ENCODE measurements around the gene MTF2. TPM values are rescaled to one million over a fixed set of nuclear protein-coding genes. Genes with fewer than 3 reads are reported as not detected.

Gene MTF2
- total RNA-seq, 1 experiment from 2014 or later: 23.6 TPM

GRCh38 chr1:93082313-93082712 lies 3.2 kb downstream of the MTF2 start:
- no peak for DNase-seq (ENCODE audit: low read depth)

- no peak for DNase-seq (ENCODE audit: low read depth)
These were observed 4.9 kb downstream of the MTF2 start for GRCh38 chr1:93083979-93084378.

GRCh38 chr1:93087532-93087931 lies 8.4 kb downstream of the MTF2 start:
- no peak for DNase-seq (ENCODE audit: low read depth)

GRCh38 chr1:93093332-93094006 lies 14.4 kb downstream of the MTF2 start:
- peak; percentile 20 for DNase-seq (ENCODE audit: low read depth)

GRCh38 chr1:93095804-93096585 lies 16.9 kb downstream of the MTF2 start:
- no peak for DNase-seq (ENCODE audit: low read depth)

GRCh38 chr1:93102142-93102541 lies 23.1 kb downstream of the MTF2 start:
- no peak for DNase-seq (ENCODE audit: low read depth)

GRCh38 chr1:93106226-93106625 lies 27.1 kb downstream of the MTF2 start:
- DNase-seq (ENCODE audit: low read depth): peak; percentile 13

- no peak for DNase-seq (ENCODE audit: low read depth)
These were observed 28.3 kb downstream of the MTF2 start for GRCh38 chr1:93107395-93107794.

GRCh38 chr1:93108335-93108734 lies 29.3 kb downstream of the MTF2 start:
- DNase-seq (ENCODE audit: low read depth): no peak

- DNase-seq (ENCODE audit: low read depth): no peak
These were observed 30.5 kb downstream of the MTF2 start for GRCh38 chr1:93109578-93109977.

GRCh38 chr1:93111065-93111464 lies 32.0 kb downstream of the MTF2 start:
- no peak for DNase-seq (ENCODE audit: low read depth)

- no peak for DNase-seq (ENCODE audit: low read depth)
These were observed 32.5 kb downstream of the MTF2 start for GRCh38 chr1:93111561-93111960.

- DNase-seq (ENCODE audit: low read depth): no peak
These were observed 34.0 kb downstream of the MTF2 start for GRCh38 chr1:93113127-93113526.

GRCh38 chr1:93114391-93114790 lies 35.3 kb downstream of the MTF2 start:
- no peak for DNase-seq (ENCODE audit: low read depth)

- no peak for DNase-seq (ENCODE audit: low read depth)
These were observed 41.5 kb downstream of the MTF2 start for GRCh38 chr1:93120614-93121013.

GRCh38 chr1:93123201-93123783 lies 44.2 kb downstream of the MTF2 start:
- DNase-seq (ENCODE audit: low read depth): no peak

- no peak for DNase-seq (ENCODE audit: low read depth)
These were observed 45.7 kb downstream of the MTF2 start for GRCh38 chr1:93124556-93125355.

GRCh38 chr1:93129507-93130099 lies 50.5 kb downstream of the MTF2 start:
- DNase-seq (ENCODE audit: low read depth): no peak

- DNase-seq (ENCODE audit: low read depth): no peak
These were observed 53.6 kb downstream of the MTF2 start for GRCh38 chr1:93132638-93133037.

- no peak for DNase-seq (ENCODE audit: low read depth)
These were observed 57.4 kb downstream of the MTF2 start for GRCh38 chr1:93136445-93136844.

- DNase-seq (ENCODE audit: low read depth): no peak
These were observed 58.7 kb downstream of the MTF2 start for GRCh38 chr1:93137604-93138292.

Data from M059J (cell line).